ENCODE results near the gene KRT27. TPM values are rescaled to one million over a fixed set of nuclear protein-coding genes. Genes with fewer than 3 reads are reported as not detected.
A peak's percentile ranks its signal among the peaks of the same experiment; 100 is the strongest.

Gene KRT27
- total and polyA plus RNA-seq, 10 of the 15 experiments (the other 5 are each of a cell fraction or from before 2014, with no cell fraction given) = not detected

DNA sequence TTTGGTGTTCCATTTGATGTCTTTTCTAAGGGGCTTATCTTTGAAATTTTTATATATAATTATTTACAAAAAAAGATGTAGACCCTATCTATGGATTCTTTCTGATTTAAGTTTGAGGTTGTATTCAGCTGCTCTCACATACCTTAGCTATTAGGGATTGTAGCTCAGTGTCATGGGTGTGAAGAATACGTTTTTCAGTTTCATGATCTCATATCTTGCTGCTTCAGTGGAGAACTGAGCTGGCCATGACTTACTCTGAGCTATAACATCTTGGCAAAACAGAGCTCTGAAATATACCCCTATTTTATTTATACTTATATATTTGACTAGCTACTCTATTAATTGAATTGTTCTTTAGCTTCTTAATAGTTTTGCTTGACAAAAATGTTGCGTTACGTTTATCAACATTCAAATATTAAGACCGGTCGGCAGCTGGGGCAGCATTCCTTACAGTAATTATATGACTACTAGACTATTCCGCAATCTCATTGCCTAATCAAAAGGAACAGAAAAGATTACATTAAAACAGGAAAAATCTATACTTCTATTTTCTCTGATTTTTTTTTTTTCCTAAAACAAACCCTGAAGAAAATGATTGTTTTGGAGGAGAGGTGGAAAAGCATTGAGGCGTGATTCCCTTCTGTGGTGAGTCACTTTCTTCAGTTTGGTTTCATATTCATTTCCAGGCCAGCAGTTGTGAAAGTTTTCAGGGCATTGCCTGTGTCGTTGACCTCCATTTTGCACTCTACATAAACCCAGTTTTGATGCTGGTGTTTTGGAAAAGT lies 54.7 kb downstream of the KRT27 start (continued):
- TF ChIP-seq, protein P1, sequence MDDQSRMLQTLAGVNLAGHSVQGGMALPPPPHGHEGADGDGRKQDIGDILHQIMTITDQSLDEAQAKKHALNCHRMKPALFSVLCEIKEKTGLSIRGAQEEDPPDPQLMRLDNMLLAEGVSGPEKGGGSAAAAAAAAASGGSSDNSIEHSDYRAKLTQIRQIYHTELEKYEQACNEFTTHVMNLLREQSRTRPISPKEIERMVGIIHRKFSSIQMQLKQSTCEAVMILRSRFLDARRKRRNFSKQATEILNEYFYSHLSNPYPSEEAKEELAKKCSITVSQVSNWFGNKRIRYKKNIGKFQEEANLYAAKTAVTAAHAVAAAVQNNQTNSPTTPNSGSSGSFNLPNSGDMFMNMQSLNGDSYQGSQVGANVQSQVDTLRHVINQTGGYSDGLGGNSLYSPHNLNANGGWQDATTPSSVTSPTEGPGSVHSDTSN (IDR thresholded peaks at IDR 0.05; ENCODE audit: insufficient replicate concordance, low read depth, low read length) = no peak
- TF ChIP-seq SUPT20H (IDR thresholded peaks at IDR 0.05; ENCODE audit: borderline replicate concordance, control insufficient read depth, low read depth, low read length) = no peak
- no peak for TF ChIP-seq FOXK2 (IDR thresholded peaks at IDR 0.05)
- no peak for TF ChIP-seq YBX1 (IDR thresholded peaks at IDR 0.05)
- TF ChIP-seq NFIC (IDR thresholded peaks at IDR 0.05; ENCODE audit: low read depth, low read length) = peak; percentile 40
- TF ChIP-seq RFX5 (IDR thresholded peaks at IDR 0.05; ENCODE audit: low read depth, low read length) = no peak
- no peak for TF ChIP-seq TCF12 (IDR thresholded peaks at IDR 0.05; ENCODE audit: low read depth, low read length)
- no peak for TF ChIP-seq MXI1 (IDR thresholded peaks at IDR 0.05; ENCODE audit: low read depth, low read length)
- no peak for TF ChIP-seq ZNF217 (IDR thresholded peaks at IDR 0.05)
- TF ChIP-seq IKZF1 (conservative IDR thresholded peaks at IDR 0.05) = peak; percentile 74
- no peak for TF ChIP-seq CEBPB (IDR thresholded peaks at IDR 0.05; ENCODE audit: borderline replicate concordance in 1 of 2, low read depth in 2 of 2, low read length in 2 of 2)
- TF ChIP-seq BCL11A (IDR thresholded peaks at IDR 0.05; ENCODE audit: low read depth, low read length) = 0 out of 2 replicates have a peak, but pooled peaks have one; percentile 12
- TF ChIP-seq TBL1XR1 (IDR thresholded peaks at IDR 0.05; ENCODE audit: low read depth, low read length) = no peak
- TF ChIP-seq EED (IDR thresholded peaks at IDR 0.05; ENCODE audit: low read depth) = no peak; the same call in 1 of the 2 replicates
- TF ChIP-seq BRCA1 (IDR thresholded peaks at IDR 0.05; ENCODE audit: low read depth, low read length) = no peak
- no peak for TF ChIP-seq ASH2L (IDR thresholded peaks at IDR 0.05; ENCODE audit: borderline replicate concordance, low read depth)
- no peak for TF ChIP-seq TAF1 (IDR thresholded peaks at IDR 0.05; ENCODE audit: borderline replicate concordance, low read depth, low read length)
- TF ChIP-seq CHD4 (IDR thresholded peaks at IDR 0.05) = no peak
- peak; percentile 84 for TF ChIP-seq YY1 (IDR thresholded peaks at IDR 0.05; ENCODE audit: low read depth, low read length)
- TF ChIP-seq, protein P2, sequence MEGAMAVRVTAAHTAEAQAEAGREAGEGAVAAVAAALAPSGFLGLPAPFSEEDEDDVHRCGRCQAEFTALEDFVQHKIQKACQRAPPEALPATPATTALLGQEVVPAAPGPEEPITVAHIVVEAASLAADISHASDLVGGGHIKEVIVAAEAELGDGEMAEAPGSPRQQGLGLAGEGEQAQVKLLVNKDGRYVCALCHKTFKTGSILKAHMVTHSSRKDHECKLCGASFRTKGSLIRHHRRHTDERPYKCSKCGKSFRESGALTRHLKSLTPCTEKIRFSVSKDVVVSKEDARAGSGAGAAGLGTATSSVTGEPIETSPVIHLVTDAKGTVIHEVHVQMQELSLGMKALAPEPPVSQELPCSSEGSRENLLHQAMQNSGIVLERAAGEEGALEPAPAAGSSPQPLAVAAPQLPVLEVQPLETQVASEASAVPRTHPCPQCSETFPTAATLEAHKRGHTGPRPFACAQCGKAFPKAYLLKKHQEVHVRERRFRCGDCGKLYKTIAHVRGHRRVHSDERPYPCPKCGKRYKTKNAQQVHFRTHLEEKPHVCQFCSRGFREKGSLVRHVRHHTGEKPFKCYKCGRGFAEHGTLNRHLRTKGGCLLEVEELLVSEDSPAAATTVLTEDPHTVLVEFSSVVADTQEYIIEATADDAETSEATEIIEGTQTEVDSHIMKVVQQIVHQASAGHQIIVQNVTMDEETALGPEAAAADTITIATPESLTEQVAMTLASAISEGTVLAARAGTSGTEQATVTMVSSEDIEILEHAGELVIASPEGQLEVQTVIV (IDR thresholded peaks at IDR 0.05; ENCODE audit: borderline replicate concordance, partially characterized antibody) = no peak
- TF ChIP-seq GABPA (IDR thresholded peaks at IDR 0.05; ENCODE audit: low read depth) = no peak
- TF ChIP-seq, protein P3, sequence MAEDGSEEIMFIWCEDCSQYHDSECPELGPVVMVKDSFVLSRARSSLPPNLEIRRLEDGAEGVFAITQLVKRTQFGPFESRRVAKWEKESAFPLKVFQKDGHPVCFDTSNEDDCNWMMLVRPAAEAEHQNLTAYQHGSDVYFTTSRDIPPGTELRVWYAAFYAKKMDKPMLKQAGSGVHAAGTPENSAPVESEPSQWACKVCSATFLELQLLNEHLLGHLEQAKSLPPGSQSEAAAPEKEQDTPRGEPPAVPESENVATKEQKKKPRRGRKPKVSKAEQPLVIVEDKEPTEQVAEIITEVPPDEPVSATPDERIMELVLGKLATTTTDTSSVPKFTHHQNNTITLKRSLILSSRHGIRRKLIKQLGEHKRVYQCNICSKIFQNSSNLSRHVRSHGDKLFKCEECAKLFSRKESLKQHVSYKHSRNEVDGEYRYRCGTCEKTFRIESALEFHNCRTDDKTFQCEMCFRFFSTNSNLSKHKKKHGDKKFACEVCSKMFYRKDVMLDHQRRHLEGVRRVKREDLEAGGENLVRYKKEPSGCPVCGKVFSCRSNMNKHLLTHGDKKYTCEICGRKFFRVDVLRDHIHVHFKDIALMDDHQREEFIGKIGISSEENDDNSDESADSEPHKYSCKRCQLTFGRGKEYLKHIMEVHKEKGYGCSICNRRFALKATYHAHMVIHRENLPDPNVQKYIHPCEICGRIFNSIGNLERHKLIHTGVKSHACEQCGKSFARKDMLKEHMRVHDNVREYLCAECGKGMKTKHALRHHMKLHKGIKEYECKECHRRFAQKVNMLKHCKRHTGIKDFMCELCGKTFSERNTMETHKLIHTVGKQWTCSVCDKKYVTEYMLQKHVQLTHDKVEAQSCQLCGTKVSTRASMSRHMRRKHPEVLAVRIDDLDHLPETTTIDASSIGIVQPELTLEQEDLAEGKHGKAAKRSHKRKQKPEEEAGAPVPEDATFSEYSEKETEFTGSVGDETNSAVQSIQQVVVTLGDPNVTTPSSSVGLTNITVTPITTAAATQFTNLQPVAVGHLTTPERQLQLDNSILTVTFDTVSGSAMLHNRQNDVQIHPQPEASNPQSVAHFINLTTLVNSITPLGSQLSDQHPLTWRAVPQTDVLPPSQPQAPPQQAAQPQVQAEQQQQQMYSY (CRISPR knock-in tag; IDR thresholded peaks at IDR 0.05) = no peak
- TF ChIP-seq ZBED1 (IDR thresholded peaks at IDR 0.05; ENCODE audit: borderline replicate concordance) = no peak
- no peak for TF ChIP-seq RAD21 (IDR thresholded peaks at IDR 0.05; ENCODE audit: insufficient read depth, low read depth, low read length)
- TF ChIP-seq ZNF384 (IDR thresholded peaks at IDR 0.05; ENCODE audit: borderline replicate concordance, low read depth, low read length) = no peak

All from GM12878 (cell line).